LNCaP clone FGC (cell line): ENCODE results near the gene PRUNE2.

Experiments
- DNase-seq: peaks from one replicate; pipeline ENCODE4 v3.0.0-alpha.2; 2011; ENCODE audit warnings: low read depth
- H3K4me3 ChIP-seq: 2 replicates; pipeline ENCODE4 v1.5.1; 2011; ENCODE audit warnings: mild to moderate bottlenecking, low read depth, low read length, control low read depth
- TF ChIP-seq, protein P1 (sequence below): IDR thresholded peaks from 2 replicates; pipeline ENCODE4 v1.5.1; 2012; ENCODE audit warnings: mild to moderate bottlenecking; ENCODE audit not compliant: control insufficient read depth, insufficient read depth; ENCODE audit errors: extremely low read depth

The PRUNE2 gene

DNA sequence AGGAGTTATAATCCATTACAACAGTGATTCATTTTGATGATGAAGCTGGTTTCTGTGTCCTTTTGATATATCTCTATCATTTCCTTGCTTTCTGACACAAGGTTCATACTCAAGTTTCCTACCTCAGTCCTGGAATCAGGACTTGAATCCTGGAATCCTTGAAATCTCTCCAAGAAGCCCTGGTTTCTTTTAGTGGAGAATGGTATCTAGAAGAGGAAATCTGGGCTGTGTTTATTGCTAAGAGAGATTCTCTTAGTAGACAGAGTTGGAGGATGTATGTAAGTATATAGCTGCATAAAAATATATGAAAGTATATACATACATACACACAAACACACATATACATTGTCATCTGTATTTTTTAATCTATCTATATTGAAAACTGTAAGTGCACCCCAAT lies 332.5 kb downstream of the PRUNE2 start:
- DNase-seq, result no peak
- TF ChIP-seq, protein P1, sequence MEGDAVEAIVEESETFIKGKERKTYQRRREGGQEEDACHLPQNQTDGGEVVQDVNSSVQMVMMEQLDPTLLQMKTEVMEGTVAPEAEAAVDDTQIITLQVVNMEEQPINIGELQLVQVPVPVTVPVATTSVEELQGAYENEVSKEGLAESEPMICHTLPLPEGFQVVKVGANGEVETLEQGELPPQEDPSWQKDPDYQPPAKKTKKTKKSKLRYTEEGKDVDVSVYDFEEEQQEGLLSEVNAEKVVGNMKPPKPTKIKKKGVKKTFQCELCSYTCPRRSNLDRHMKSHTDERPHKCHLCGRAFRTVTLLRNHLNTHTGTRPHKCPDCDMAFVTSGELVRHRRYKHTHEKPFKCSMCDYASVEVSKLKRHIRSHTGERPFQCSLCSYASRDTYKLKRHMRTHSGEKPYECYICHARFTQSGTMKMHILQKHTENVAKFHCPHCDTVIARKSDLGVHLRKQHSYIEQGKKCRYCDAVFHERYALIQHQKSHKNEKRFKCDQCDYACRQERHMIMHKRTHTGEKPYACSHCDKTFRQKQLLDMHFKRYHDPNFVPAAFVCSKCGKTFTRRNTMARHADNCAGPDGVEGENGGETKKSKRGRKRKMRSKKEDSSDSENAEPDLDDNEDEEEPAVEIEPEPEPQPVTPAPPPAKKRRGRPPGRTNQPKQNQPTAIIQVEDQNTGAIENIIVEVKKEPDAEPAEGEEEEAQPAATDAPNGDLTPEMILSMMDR, result no peak
- no peak overlapping the region for H3K4me3 ChIP-seq

DNA sequence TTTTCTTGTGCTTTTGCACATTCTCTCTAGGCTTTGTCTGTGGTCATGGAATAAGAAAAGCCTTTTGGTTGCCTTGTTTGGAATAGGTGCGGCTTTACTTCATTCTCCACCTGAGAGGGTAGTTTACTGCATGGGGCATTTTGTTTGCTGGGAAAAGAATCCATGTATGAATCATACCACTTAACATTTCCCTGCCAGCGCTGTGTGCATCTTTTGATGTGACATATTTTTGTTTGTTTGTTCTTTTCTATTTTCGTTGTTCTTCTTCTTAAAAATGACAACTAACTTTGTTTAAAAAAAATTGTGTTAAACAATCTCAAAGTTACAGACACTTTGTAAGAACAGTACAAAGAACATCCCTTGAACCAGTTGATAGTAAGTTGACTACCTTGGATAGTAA lies 333.8 kb downstream of the PRUNE2 start:
- DNase-seq, result no peak
- H3K4me3 ChIP-seq, result no peak overlapping the region

DNA sequence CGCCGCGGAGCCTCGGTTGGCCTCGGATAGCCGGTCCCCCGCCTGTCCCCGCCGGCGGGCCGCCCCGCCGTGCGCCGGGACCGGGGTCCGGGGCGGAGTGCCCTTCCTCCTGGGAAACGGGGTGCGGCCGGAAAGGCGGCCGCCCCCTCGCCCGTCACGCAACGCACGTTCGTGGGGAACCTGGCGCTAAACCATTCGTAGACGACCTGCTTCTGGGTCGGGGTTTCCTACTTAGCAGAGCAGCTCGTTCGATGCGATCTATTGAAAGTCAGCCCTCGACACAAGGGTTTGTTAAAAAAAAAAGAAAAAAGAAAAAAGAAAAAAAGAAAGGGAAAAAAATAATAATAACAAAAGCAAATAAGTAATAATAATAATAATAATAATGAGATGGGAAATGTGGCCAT lies 334.2 kb downstream of the PRUNE2 start:
- TF ChIP-seq, protein P1, result no peak
- no peak overlapping the region for H3K4me3 ChIP-seq
- DNase-seq, result no peak

More for the DNA sequence above, 333.8 kb downstream of the PRUNE2 start:
- TF ChIP-seq, protein P1, result no peak

DNA sequence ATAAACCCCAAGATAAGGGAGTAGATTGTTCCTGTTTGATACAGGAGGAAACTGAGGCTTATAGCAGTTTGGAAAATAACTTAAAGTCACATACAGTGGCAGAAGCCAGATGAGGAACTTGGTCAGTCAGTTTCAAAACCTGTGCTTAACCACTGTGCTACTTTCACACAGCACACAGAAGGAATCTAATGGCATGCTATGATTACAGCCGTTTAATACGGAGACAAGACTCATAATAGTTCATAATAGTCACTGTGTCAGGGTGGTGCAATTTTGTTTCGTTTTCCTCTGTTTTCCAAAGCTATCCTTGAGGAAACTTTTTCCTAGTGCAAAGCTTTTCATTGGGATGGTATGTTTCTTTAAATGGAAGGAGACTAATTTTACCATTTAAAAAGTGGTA lies 334.6 kb downstream of the PRUNE2 start:
- TF ChIP-seq, protein P1, result no peak
- H3K4me3 ChIP-seq, result no peak overlapping the region
- no peak for DNase-seq

DNA sequence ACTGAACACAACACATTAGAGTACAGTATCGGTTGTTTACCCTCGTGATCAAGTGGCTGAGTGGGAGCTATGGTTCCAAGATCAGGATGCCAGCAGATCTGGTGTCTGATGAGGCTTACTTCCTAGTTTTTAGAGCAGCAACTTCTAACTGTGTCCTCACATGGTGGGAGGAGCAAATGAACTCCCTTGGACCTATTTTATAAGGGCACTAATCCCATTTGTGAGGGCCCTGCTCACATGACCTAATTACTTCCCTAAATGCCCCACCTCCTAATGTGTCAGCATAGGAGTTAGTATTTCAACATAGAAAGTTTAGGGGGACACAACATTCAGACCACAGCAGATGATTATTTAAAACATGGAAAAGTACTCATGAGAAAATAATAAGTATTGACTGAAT lies 335.1 kb downstream of the PRUNE2 start:
- DNase-seq, result no peak
- TF ChIP-seq, protein P1, result no peak
- no peak overlapping the region for H3K4me3 ChIP-seq

DNA sequence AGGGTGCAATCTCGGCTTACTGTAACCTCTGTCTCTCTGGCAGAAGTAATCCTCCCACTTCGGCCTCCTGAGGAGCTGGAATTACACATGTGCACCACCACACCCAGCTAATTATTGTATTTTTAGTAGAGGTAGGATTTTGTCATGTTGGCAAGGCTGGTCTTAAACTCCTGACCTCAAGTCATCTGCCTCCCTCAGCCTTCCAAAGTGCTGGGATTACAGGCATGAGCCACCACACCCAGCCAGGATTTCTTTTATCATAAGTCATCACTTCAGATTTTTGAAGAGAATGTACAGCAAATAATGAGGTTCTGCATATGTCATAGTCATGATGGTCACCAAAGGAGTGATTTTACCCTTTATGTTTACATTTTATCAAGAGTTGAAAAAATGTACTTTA lies 338.8 kb downstream of the PRUNE2 start:
- H3K4me3 ChIP-seq, result no peak overlapping the region
- DNase-seq, result no peak
- TF ChIP-seq, protein P1, result no peak

DNA sequence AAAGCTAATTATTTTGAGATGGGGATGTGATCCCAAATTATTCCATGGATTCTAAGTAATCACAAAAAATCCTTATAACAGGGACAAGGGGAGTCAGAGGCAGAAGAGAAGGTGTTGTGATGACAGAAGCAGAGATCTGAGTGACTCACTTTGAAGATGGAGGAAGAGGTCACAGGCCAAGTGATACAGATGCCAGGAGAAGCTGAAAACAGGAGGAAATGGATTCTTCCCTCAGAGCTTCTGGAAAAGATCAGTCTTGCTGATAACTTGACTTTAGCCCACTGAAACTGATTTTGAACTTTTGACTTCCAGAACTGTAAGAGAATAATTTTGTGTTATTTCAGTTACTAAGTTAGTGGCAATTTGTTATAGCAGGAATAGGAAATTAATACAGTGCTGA lies 341.6 kb downstream of the PRUNE2 start:
- H3K4me3 ChIP-seq, result no peak overlapping the region
- no peak for DNase-seq
- TF ChIP-seq, protein P1, result no peak
